ENCODE results near the gene RNPC3.
"Not testable (repeated sequence)": the region's sequence is repeated elsewhere in the genome, so short reads cannot be mapped to it uniquely, and the experiment has no call there.

RNPC3 gene

DNA sequence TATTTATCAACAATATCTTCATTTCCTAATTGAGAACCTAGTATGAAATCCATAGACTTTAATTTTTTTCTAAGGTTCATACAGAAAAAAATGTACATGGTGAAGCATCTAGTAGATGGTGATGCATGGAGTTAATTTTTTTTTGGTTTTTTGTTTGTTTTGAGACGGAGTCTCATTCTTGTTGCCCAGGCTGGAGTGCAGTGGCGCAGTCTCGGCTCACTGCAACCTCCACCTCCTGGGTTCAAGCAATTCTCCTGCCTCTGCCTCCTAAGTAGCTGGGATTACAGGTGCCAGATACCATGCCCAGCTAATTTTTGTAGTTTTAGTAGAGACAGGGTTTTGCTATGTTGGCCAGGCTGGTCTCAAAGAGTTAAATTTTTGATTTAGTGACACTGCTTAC is 35.6 kb downstream of the RNPC3 start:
- DNase-seq, result not testable (repeated sequence)

DNA sequence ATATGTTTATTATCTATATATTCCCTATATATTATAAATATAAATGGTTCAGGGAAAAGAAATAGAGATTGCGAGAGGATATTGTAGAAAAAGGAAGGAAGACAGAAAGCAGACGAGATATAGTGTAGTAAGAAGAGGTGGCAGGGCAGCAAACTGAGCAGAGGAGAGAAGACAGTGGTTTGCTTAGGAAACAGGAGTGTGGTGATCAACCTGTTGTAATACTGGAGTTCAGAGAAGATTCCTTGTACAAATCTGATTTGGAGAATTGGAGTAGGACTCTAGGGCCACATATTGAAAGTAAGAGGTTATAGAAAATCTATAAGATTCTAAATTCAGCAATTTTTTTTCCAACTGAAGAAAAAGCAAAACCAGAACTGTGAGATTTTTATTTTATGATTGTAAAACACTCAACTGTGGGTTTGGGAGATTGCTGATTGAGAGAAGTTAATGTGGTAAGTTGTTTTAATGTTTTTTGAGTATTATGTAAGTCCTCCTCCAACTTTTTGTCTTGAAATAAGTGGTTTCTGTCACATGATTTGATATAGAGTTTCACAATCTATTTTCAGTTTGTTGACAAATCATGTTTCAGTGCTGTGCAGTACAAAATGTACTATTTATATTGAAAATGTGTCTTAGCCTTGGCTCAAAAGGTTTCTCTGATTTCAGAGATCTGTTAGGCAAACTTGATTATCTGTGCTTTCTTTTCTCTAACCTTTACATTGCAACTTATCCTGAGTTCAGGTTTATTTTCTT is 36.3 kb downstream of the RNPC3 start:
- DNase-seq, result no peak

DNA sequence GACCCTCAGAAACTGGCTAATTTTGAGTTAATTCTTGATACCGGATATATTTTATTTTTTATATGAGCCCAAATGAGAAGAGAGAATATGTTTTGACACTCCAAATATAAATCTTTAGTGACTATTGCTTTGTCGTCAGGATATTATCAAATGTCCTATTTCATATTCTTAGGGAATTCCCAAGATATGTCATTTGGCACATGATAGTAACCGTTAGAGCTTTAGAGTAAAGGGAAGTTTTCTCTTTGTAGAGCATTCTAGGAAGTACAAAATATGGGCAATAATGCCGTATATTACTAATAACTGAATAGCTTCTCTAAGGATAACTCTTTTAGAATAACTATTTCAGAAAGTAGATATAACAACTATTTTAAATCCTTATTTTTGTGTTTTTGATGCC is 37.6 kb downstream of the RNPC3 start:
- no peak for DNase-seq

DNA sequence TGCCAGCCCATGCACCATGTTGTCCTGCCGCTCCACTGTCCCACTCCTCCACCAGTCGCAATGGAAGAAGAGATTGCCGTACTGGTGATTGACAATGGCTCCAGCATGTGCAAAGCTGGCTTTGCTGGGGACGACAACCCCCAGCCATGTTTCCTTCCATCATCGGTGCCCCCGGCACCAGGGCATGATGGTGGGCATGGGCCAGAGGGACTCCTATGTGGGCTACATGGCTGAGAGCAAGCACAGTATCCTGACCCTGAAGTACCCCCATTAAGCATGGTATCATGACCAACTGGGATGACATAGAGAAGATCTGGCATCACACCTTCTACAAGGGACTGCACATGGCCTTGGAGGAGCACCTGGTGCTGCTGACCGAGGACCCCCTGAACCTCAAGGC is 44.0 kb downstream of the RNPC3 start:
- no peak for DNase-seq

DNA sequence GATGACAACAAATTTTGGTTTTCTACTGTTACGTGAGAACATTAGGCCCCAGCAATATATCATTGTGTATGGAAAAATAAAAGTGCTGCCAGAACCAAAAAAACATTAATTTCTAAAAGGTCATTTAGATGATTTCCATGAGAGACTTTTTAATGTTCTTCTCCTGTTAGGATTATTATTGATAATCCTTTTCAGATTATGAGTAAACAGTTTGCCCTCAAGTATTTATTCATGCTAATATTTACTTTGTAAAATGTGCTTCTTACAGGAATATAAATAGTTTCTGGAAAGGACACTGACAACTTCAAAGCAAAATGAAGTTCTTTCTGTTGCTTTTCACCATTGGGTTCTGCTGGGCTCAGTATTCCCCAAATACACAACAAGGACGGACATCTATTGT is 45.8 kb downstream of the RNPC3 start, which contains the start of gene AMY2B:
TSS of gene AMY2B (plus strand) at position 301 of the 400 bp plus-strand sequence. CDS start at position 315, 14 bp downstream.
- not testable (repeated sequence) for DNase-seq

DNA sequence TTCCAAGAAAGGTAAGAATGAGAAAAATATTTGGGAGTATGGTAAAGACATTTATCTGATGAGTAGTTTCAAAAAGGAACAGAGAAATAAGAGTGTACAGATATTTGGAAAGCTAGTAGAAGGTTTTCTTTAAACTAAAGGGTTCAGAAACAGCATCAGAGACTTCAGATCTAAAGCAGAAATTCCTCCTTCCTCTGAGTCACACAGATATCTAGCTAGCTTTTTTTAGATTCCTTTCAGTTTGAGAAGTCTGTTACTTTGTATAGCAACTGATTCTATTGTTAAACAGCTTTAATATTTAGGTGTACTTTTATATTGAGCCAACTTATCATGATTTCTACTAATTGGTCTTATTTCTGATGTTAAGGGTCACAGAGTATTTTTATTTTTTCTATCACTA is 50.6 kb downstream of the RNPC3 start:
- DNase-seq, result no peak

DNA sequence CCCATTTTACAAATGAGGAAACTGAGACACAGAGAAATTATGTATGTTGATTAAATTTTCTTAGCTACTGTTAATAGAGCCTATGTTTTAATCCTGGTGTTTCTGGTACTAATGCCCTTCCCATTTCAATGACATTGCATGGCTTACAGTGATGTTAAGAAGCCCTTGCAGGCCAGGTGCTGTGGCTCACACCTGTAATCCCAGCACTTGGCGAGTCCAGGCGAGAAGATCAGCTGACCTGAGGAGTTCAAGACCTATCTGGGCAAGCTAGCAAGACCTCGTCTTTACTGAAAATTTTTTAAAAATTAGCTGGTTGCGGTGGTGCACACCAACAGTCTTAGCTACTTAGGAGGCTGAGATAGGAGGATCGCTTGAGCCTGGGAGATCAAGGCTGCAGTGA is 51.3 kb downstream of the RNPC3 start:
- not testable (repeated sequence) for DNase-seq

DNA sequence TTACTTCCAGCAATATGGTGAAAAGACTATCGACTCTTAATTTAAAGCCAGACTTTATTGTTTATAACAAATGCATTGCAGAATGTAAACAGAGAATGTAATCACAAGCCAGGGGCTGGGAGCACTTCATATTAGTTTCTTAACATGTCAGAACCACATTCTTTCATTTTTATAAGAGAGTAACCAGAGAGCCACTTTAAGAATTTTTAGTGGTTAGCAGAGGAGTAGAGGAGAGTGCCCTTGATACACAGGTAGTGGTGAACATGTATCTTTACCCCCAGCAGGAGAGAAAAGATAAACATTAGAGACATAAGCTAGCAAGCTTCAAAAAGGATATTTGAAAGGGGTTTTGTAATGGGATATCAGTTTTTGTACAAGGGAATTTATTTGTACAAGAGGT is 57.0 kb downstream of the RNPC3 start:
- no peak for DNase-seq

DNA sequence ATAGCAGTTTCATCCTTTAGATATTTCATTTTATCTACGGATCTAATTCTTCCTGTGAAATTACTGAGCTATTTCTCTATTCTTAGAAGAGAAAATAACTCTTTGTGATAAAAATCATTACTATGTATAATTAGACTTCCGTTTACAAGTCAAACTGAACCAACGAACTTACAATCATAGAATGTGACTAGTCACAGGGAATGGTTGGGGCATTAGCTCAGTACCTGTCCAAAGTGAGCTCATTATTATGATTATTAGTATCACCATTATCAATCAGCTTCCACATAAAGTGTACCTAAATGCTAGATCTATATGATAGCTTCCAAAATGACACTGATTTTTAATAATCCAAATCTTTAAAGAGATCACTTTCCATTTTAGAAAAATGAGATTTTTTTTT is 58.4 kb downstream of the RNPC3 start:
- DNase-seq, result no peak

DNA sequence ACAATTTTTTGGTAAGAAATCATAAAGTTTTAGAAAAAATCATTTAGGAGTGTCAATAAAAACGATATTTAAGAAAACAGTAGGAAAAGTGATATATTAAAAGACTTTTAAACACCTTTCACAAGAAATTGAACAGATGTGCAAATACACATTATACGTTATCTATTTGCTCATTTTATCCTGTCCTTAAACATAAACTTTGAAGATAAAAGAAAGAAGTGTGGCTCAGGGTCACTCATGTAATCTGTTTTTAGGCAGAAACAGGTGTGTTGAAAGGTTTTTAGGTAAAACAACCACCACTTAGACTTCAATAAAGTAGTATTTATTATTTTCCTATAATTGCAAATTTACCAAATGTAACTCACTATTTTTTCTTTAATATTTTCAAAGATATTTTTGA is 59.0 kb downstream of the RNPC3 start:
- no peak for DNase-seq

DNA sequence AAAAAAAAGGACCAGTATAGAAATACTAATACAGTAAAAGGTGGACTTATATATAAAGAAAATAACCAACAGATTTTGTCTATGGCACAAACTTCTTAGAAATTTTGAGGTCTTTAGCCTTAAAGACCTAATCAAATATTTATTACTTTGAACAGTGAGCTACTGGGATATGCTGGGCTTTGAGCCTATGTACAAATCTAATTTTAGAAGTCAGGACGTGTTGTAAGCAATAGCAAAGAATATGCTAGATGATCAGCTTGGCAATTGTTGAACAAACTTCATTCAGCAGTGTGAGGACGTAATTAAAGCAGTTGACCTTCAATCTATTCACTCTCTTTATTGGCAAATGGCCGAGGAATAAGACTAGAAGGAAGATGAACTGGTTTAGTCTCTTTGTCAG is 77.2 kb downstream of the RNPC3 start:
- DNase-seq, result not testable (repeated sequence)
